B cell (primary cell): ENCODE results near the gene ADRB2. TPM values are rescaled to one million over a fixed set of nuclear protein-coding genes. Genes with fewer than 3 reads are reported as not detected.
A peak's percentile ranks its signal among the peaks of the same experiment; 100 is the strongest.

Experiments
- ATAC-seq: fragments of 200-7000 bp; cut with Tn5 transposase; one replicate; pipeline ENCODE4 v1.10.0; 2021; ENCODE audit warnings: low read depth, mild to moderate bottlenecking, moderate number of reproducible peaks, moderate library complexity
- CTCF ChIA-PET: fragments of 350-600 bp; sonication (Branson Sonifier 250); formaldehyde crosslinking; loops from one replicate; lab custom pipeline; 2021; ENCODE audit warnings: antibody characterized with exemption, inconsistent platforms; lab: Charles Lee
- POLR2A ChIA-PET: fragments of 350-600 bp; sonication (Branson Sonifier 250); formaldehyde crosslinking; loops from one replicate; lab custom pipeline; 2021; ENCODE audit warnings: antibody characterized with exemption; lab: Charles Lee
- DNase-seq: peaks from one replicate; pipeline ENCODE4 v3.0.0; 2013
- H2AFZ ChIP-seq: 2 replicates; pipeline ENCODE4 v1.6.1; 2012; ENCODE audit warnings: mild to moderate bottlenecking, low read depth, low read length; ENCODE audit not compliant: insufficient read depth, poor library complexity, severe bottlenecking
- H3K27ac ChIP-seq, 2 donors: 1 replicate in 1 of 2; 2 replicates in 1 of 2; pipeline ENCODE4 v1.5.1; 2012 to 2013; ENCODE audit warnings: low read length in 2 of 2, mild to moderate bottlenecking in 2 of 2, moderate library complexity in 1 of 2
- H3K27me3 ChIP-seq, 4 experiments: fragments of 200-600 bp in 1 of 4; sonication (generic) in 1 of 4; replicated peaks in 1 of 4; 1 replicate in 2 of 4; 2 replicates in 2 of 4; pipeline versions ENCODE4 v1.6.1 to v1.7.0; 2013 to 2016; ENCODE audit warnings: low read length in 3 of 4, mild to moderate bottlenecking in 2 of 4, mixed read lengths in 1 of 4, moderate library complexity in 1 of 4; ENCODE audit not compliant: insufficient read depth in 4 of 4, control insufficient read depth in 3 of 4; ENCODE audit errors: control extremely low read depth in 1 of 4
- H3K36me3 ChIP-seq, 2 experiments: replicated peaks in 1 of 2; 1 replicate in 1 of 2; 2 replicates in 1 of 2; pipeline versions ENCODE4 v1.6.1 to v1.7.1; 2013; ENCODE audit warnings: low read length in 1 of 2; ENCODE audit not compliant: insufficient read depth in 2 of 2, control insufficient read depth in 1 of 2; ENCODE audit errors: control extremely low read depth in 1 of 2, extremely low read depth in 1 of 2
- H3K4me1 ChIP-seq, 2 donors: fragments of 200-600 bp in 1 of 2; sonication (generic) in 1 of 2; 1 replicate in 1 of 2; 2 replicates in 1 of 2; pipeline versions ENCODE4 v1.5.1 to v1.6.1; 2013 to 2017; ENCODE audit warnings: low read length in 2 of 2; ENCODE audit not compliant: control insufficient read depth in 2 of 2, insufficient read depth in 2 of 2
- H3K4me2 ChIP-seq: replicated peaks from 2 replicates; pipeline ENCODE3; 2012; ENCODE audit warnings: mild to moderate bottlenecking, low read depth, low read length; ENCODE audit not compliant: poor library complexity, severe bottlenecking
- H3K4me3 ChIP-seq, 5 experiments: fragments of 200-600 bp in 1 of 5; sonication (generic) in 1 of 5; 1 replicate in 3 of 5; 2 replicates in 2 of 5; pipeline versions ENCODE4 v1.5.1 to v1.7.0; 2011 to 2016; ENCODE audit warnings: low read length in 4 of 5, mild to moderate bottlenecking in 4 of 5, low read depth in 2 of 5, control low read depth in 1 of 5, moderate library complexity in 1 of 5; ENCODE audit not compliant: insufficient read depth in 1 of 5; ENCODE audit errors: control extremely low read depth in 1 of 5, extremely low read depth in 1 of 5
- H3K79me2 ChIP-seq: fragments of 200-600 bp; sonication (generic); one replicate; pipeline ENCODE4 v1.6.0; 2016; ENCODE audit warnings: low read length; ENCODE audit not compliant: control insufficient read depth, insufficient read depth
- H3K9ac ChIP-seq: fragments of 200-600 bp; sonication (generic); 2 replicates; pipeline ENCODE4 v1.6.1; 2017; ENCODE audit warnings: mild to moderate bottlenecking, low read length, moderate library complexity
- H3K9me3 ChIP-seq, 3 donors: one replicate each; pipeline versions ENCODE4 v1.6.1 to v1.7.1; 2013; ENCODE audit warnings: low read length in 2 of 3; ENCODE audit not compliant: control insufficient read depth in 2 of 3, insufficient read depth in 1 of 3; ENCODE audit errors: control extremely low read depth in 1 of 3
- H4K20me1 ChIP-seq: 2 replicates; pipeline ENCODE4 v1.6.0; 2012; ENCODE audit warnings: mild to moderate bottlenecking, low read length; ENCODE audit not compliant: insufficient read depth, control insufficient read depth, poor library complexity, severe bottlenecking
- H3K27ac Mint-ChIP-seq: one replicate; pipeline ENCODE4 v1.8.0; 2021; ENCODE audit warnings: mixed read lengths
- H3K27me3 Mint-ChIP-seq: one replicate; pipeline ENCODE4 v1.8.0; 2021; ENCODE audit warnings: mixed read lengths
- H3K4me1 Mint-ChIP-seq: one replicate; pipeline ENCODE4 v1.8.0; 2021; ENCODE audit warnings: mixed read lengths
- H3K4me3 Mint-ChIP-seq: one replicate; pipeline ENCODE4 v1.8.0; 2021; ENCODE audit warnings: mixed read lengths
- H3K9me3 Mint-ChIP-seq: one replicate; pipeline ENCODE4 v1.8.0; 2022; ENCODE audit warnings: mixed read lengths; ENCODE audit not compliant: insufficient read depth
- CTCF ChIP-seq: fragments of 200-600 bp; IDR thresholded peaks from one replicate; pipeline ENCODE4 v1.8.0; 2022; ENCODE audit warnings: antibody characterized with exemption, mild to moderate bottlenecking
- EZH2 ChIP-seq: IDR thresholded peaks from 2 replicates; pipeline ENCODE4 v1.6.1; 2012; ENCODE audit warnings: borderline replicate concordance, low read depth, mild to moderate bottlenecking, moderate library complexity, low read length; ENCODE audit not compliant: insufficient read depth, poor library complexity, severe bottlenecking
- WGBS: methylation state at CpG from one replicate; pipeline ENCODE4 v1.1.5; 2013; ENCODE audit warnings: missing lambda C conversion rate; ENCODE audit not compliant: insufficient coverage; 5-methylcytosine and 5-hydroxymethylcytosine counted together
- intact Hi-C: fragments of 100-400 bp; cut with micrococcal nuclease; formaldehyde crosslinking; loops from one replicate; pipeline ENCODE4 v1.10.0; 2022
- polyA plus RNA-seq: library from polyadenylated mRNA; depleted of rRNA; stranded (reverse); fragments of >200 nt; gene quantifications from 2 replicates; pipeline ENCODE4 v1.2.3, GENCODE V29; 2012
- total RNA-seq, 2 donors: library from RNA; stranded (reverse); fragments of 120-200 nt in 1 of 2; gene quantifications; 1 replicate in 1 of 2; 2 replicates in 1 of 2; pipeline versions ENCODE4 v1.2.3 to v1.2.4, GENCODE V29; 2013 to 2022

Gene ADRB2
- total and polyA plus RNA-seq, 2 donors (not counting 1 experiment from before 2014, with no cell fraction given): 6.0 to 12.4 TPM

- Mint-ChIP-seq H3K4me1 (peaks cover 61% of the 10 kb centered on the region), H3K9me3 (no peaks in the 10 kb centered on the region), H3K4me3 (no peak overlapping the region), H3K27ac (peak overlapping the region; percentile 69), H3K27me3 (no peaks in the 10 kb centered on the region)
- Histone ChIP-seq H2AFZ (peak overlapping the region; percentile 26), H3K4me2 (no peak overlapping the region), H3K27me3 (no peaks in the 10 kb centered on the region), H3K4me1 (peaks cover 48 to 52% of the 10 kb centered on the region in 2 donors), H4K20me1 (no peaks in the 10 kb centered on the region), H3K9me3 (peaks cover 0 to 6% (median 0%) of the 10 kb centered on the region in 3 donors), H3K79me2 (no peaks in the 10 kb centered on the region), H3K9ac (no peak overlapping the region), H3K4me3 (no peak overlapping the region), H3K36me3 (no peaks in the 10 kb centered on the region), H3K27ac (no peak overlapping the region)
- TF ChIP-seq CTCF (no peak), EZH2 (no peak)
- CTCF ChIA-PET: interaction anchor here (1.1 to 1.8 kb wide), 3 partner anchors 10 to 142 kb away, joined by 3 to 7 read pairs (median 3); partner anchors contain the start of gene ADRB2
- POLR2A ChIA-PET: no interaction called here
- intact Hi-C loops: no loop called here
- DNase-seq (no peak), ATAC-seq (no peak)
Measured at GRCh38 chr5:148815578-148815977, 10.8 kb upstream of the ADRB2 start.

GRCh38 chr5:148816357-148816756 is 10.1 kb upstream of the ADRB2 start:
- Histone ChIP-seq H4K20me1 (no peaks in the 10 kb centered on the region), H3K9ac (no peak overlapping the region), H3K27me3 (no peaks in the 10 kb centered on the region), H2AFZ (no peak overlapping the region), H3K27ac (peak overlapping the region; percentile 24 to 52), H3K4me2 (peak overlapping the region; percentile 46), H3K36me3 (no peaks in the 10 kb centered on the region), H3K79me2 (no peaks in the 10 kb centered on the region), H3K4me1 (peaks cover 41 to 46% of the 10 kb centered on the region in 2 donors), H3K4me3 (peak overlapping the region in 1 of 5 experiments; percentile 3), H3K9me3 (peaks cover 0 to 6% (median 0%) of the 10 kb centered on the region in 3 donors)
- Mint-ChIP-seq H3K9me3 (no peaks in the 10 kb centered on the region), H3K27ac (peak overlapping the region; percentile 74), H3K27me3 (no peaks in the 10 kb centered on the region), H3K4me1 (peaks cover 60% of the 10 kb centered on the region), H3K4me3 (peak overlapping the region; percentile 56)
- peak; percentile 35 for DNase-seq
- no peak for TF ChIP-seq EZH2
- TF ChIP-seq CTCF: no peak
- WGBS: no CpG with 5 or more reads among the region's 1 CpG
- intact Hi-C loops: no loop called here
- peak; percentile 49 for ATAC-seq
- ChIA-PET POLR2A (interaction anchor here (1.1 kb wide), 1 partner anchor 10 kb away, joined by 3 read pairs; no protein-coding TSS in a partner anchor), CTCF (interaction anchor here (1.1 to 1.8 kb wide), 3 partner anchors 9 to 142 kb away, joined by 3 to 7 read pairs (median 3); partner anchors contain the start of gene ADRB2)
